Mammary epithelial cell (primary cell): ENCODE data around the gene WDR53.

ENCODE experiments used
- EZH2 ChIP-seq: IDR thresholded peaks from 2 replicates; pipeline ENCODE4 v1.6.1; 2012; ENCODE audit warnings: low read length, inconsistent platforms, borderline replicate concordance
- TF ChIP-seq, protein P1 (sequence below), 2 donors: IDR thresholded peaks in 1 of 2; conservative IDR thresholded peaks in 1 of 2; 2 replicates each; pipeline ENCODE4 v1.5.1; 2011 to 2012; ENCODE audit warnings: inconsistent platforms in 2 of 2, low read length in 2 of 2, mild to moderate bottlenecking in 2 of 2, control low read depth in 1 of 2, low read depth in 1 of 2; ENCODE audit not compliant: insufficient read depth in 1 of 2; ENCODE audit errors: extremely low read depth in 1 of 2

- TF ChIP-seq, protein P1, sequence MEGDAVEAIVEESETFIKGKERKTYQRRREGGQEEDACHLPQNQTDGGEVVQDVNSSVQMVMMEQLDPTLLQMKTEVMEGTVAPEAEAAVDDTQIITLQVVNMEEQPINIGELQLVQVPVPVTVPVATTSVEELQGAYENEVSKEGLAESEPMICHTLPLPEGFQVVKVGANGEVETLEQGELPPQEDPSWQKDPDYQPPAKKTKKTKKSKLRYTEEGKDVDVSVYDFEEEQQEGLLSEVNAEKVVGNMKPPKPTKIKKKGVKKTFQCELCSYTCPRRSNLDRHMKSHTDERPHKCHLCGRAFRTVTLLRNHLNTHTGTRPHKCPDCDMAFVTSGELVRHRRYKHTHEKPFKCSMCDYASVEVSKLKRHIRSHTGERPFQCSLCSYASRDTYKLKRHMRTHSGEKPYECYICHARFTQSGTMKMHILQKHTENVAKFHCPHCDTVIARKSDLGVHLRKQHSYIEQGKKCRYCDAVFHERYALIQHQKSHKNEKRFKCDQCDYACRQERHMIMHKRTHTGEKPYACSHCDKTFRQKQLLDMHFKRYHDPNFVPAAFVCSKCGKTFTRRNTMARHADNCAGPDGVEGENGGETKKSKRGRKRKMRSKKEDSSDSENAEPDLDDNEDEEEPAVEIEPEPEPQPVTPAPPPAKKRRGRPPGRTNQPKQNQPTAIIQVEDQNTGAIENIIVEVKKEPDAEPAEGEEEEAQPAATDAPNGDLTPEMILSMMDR (conservative IDR thresholded peaks at IDR 0.05 in 1 of 2, IDR thresholded peaks at IDR 0.05 in 1 of 2; ENCODE audit: extremely low read depth in 1 of 2, insufficient read depth in 1 of 2, low read depth in 1 of 2, low read length in 2 of 2): no peak
- no peak for TF ChIP-seq EZH2
Observed at GRCh38 chr3:196517162-196517800, 51.1 kb downstream of the WDR53 start.
